RPMI8226 (cell line): ENCODE measurements around the gene C5orf47.

Experiments used
- DNase-seq: peaks from one replicate; pipeline ENCODE4 v3.0.0-alpha.2; 2015

The C5orf47 gene

GRCh38 chr5:173988554-173989431, at the start of gene C5orf47:
Gene C5orf47, plus strand, starts transcription at chr5:173989170. Its CDS starts 94 bp downstream, at chr5:173989264.
- DNase-seq, result no peak

GRCh38 chr5:173940269-173940668, 48.7 kb upstream of the C5orf47 start:
- no peak for DNase-seq

GRCh38 chr5:173941102-173941501, 47.9 kb upstream of the C5orf47 start:
- DNase-seq, result no peak

GRCh38 chr5:173941758-173942401, 47.1 kb upstream of the C5orf47 start:
- DNase-seq, result no peak

GRCh38 chr5:173944511-173944910, 44.5 kb upstream of the C5orf47 start:
- no peak for DNase-seq

- DNase-seq, result no peak
These were observed 43.8 kb upstream of the C5orf47 start for GRCh38 chr5:173945160-173945559.

- DNase-seq, result no peak
These were observed 42.6 kb upstream of the C5orf47 start for GRCh38 chr5:173946323-173946722.

- DNase-seq, result no peak
These were observed 38.1 kb upstream of the C5orf47 start for GRCh38 chr5:173950829-173951228.

GRCh38 chr5:173953528-173954090, 35.4 kb upstream of the C5orf47 start:
- no peak for DNase-seq

- no peak for DNase-seq
These were observed 34.1 kb upstream of the C5orf47 start for GRCh38 chr5:173954671-173955521.

GRCh38 chr5:173960986-173961385, 28.0 kb upstream of the C5orf47 start:
- no peak for DNase-seq

GRCh38 chr5:173961418-173961817, 27.6 kb upstream of the C5orf47 start:
- DNase-seq, result no peak

- no peak for DNase-seq
These were observed 26.5 kb upstream of the C5orf47 start for GRCh38 chr5:173962436-173962972.

- DNase-seq, result no peak
These were observed 25.7 kb upstream of the C5orf47 start for GRCh38 chr5:173963182-173963838.

- no peak for DNase-seq
These were observed 25.0 kb upstream of the C5orf47 start for GRCh38 chr5:173963867-173964441.

- DNase-seq, result no peak
These were observed 24.5 kb upstream of the C5orf47 start for GRCh38 chr5:173964506-173964905.

GRCh38 chr5:173967241-173967640, 21.7 kb upstream of the C5orf47 start:
- no peak for DNase-seq

GRCh38 chr5:173968154-173968797, 20.7 kb upstream of the C5orf47 start:
- DNase-seq, result no peak

GRCh38 chr5:173969167-173970049, 19.6 kb upstream of the C5orf47 start:
- no peak for DNase-seq
